Activated naive CD8-positive, alpha-beta T cell treated with anti-CD3 and anti-CD28 coated beads for 36 hours (primary cell): ENCODE measurements around the gene TBL2. TPM values are rescaled to one million over a fixed set of nuclear protein-coding genes. Genes with fewer than 3 reads are reported as not detected.
"Not testable (repeated sequence)": the region's sequence is repeated elsewhere in the genome, so short reads cannot be mapped to it uniquely, and the experiment has no call there.

ENCODE experiments used
- DNase-seq: peaks from one replicate; pipeline ENCODE4 v3.0.0; 2021
- H3K27ac Mint-ChIP-seq: one replicate; pipeline ENCODE4 v1.8.0; 2022; ENCODE audit warnings: mild to moderate bottlenecking, moderate library complexity, mixed read lengths
- H3K27me3 Mint-ChIP-seq: one replicate; pipeline ENCODE4 v1.8.0; 2022; ENCODE audit warnings: mild to moderate bottlenecking, mixed read lengths
- H3K36me3 Mint-ChIP-seq: one replicate; pipeline ENCODE4 v1.8.0; 2021; ENCODE audit warnings: mild to moderate bottlenecking, mixed read lengths
- H3K4me1 Mint-ChIP-seq: one replicate; pipeline ENCODE4 v1.8.0; 2021; ENCODE audit warnings: mixed read lengths
- H3K4me3 Mint-ChIP-seq: one replicate; pipeline ENCODE4 v1.8.0; 2022; ENCODE audit warnings: mild to moderate bottlenecking, moderate library complexity, mixed read lengths
- H3K9me3 Mint-ChIP-seq: one replicate; pipeline ENCODE4 v1.8.0; 2022; ENCODE audit warnings: mixed read lengths
- total RNA-seq, 2 experiments: library from RNA; stranded (reverse); gene quantifications; one replicate each; pipeline ENCODE4 v1.2.3, GENCODE V29; 2021

The TBL2 gene
- total RNA-seq, 2 experiments from 2014 or later = 30.4 to 32.2 TPM

DNA sequence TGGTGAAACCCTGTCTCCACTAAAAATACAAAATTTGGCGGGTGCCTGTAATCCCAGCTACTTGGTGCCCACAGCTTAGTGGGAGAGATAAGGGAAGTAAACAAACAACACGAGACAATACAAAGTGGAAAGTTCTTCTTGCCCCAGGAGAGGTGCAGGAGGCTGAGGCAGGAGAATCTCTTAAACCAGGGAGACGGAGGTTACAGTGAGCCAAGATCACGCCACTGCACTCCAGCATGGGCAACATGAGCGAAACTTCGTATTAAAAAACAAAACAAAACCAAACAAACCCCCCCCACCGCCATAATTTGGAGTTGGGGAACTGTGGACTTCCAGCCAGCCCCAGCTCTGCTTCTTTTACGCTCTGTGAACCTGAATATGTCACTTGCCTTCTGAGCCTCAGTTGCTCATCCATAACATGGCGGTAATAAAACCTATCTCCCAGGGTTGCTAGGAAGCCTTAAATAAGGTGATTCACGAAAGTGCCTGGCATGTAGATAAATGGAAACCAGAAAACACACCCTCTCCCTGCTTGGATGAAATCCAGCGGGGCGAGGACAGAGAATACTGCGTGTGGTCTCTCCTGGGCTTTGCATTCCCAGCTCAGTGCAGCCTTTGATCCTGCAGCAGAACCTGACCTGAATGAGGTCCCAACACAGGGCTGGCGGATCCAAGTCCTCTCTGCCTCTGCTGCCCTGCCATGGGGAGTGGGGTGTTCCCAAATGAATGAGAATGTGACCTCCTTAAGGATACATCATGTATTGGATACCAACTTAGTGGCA is 35.8 kb upstream of the TBL2 start:
- H3K27me3 Mint-ChIP-seq = peaks cover 43% of the 10 kb centered on the region
- no peaks in the 10 kb centered on the region for H3K36me3 Mint-ChIP-seq
- no peak for DNase-seq
- H3K9me3 Mint-ChIP-seq = no peaks in the 10 kb centered on the region
- no peaks in the 10 kb centered on the region for H3K4me1 Mint-ChIP-seq
- no peak overlapping the region for H3K27ac Mint-ChIP-seq
- H3K4me3 Mint-ChIP-seq = no peak overlapping the region

- DNase-seq = no peak
- H3K27ac Mint-ChIP-seq = no peak overlapping the region
- H3K27me3 Mint-ChIP-seq = peaks cover 44% of the 10 kb centered on the region
- no peaks in the 10 kb centered on the region for H3K4me1 Mint-ChIP-seq
- H3K4me3 Mint-ChIP-seq = no peak overlapping the region
- H3K36me3 Mint-ChIP-seq = no peaks in the 10 kb centered on the region
- H3K9me3 Mint-ChIP-seq = no peaks in the 10 kb centered on the region
Measured at GRCh38 chr7:73612598-73613269, 34.4 kb upstream of the TBL2 start.

DNA sequence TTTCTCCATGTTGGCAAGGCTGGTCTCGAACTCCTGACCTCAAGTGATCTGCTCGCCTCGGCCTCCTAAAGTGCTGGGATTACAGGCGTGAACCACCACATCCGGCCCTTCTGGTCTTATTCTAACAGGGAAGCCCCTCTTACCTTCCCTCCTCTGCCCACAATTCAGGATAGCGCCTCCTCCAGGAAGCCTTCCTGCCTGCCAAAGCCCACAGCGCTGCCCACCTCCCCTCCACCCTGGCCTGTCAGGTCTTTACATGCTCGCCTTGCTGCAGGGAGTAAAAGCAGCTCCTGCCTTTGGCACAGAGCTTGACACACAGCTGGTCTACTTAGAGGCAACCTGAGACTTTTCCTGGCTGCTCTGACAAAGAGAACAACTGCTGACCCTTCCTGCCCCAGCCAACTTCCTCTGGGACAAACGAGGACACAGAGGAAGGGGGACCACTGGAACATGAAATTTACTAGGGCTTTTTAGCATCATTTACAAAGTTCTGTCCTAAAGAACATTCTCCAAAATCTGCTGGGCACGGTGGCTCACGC is 32.7 kb upstream of the TBL2 start:
- no peak overlapping the region for H3K27ac Mint-ChIP-seq
- no peak for DNase-seq
- H3K36me3 Mint-ChIP-seq = no peaks in the 10 kb centered on the region
- H3K9me3 Mint-ChIP-seq = no peaks in the 10 kb centered on the region
- no peak overlapping the region for H3K4me3 Mint-ChIP-seq
- no peaks in the 10 kb centered on the region for H3K4me1 Mint-ChIP-seq
- peaks cover 53% of the 10 kb centered on the region for H3K27me3 Mint-ChIP-seq

DNA sequence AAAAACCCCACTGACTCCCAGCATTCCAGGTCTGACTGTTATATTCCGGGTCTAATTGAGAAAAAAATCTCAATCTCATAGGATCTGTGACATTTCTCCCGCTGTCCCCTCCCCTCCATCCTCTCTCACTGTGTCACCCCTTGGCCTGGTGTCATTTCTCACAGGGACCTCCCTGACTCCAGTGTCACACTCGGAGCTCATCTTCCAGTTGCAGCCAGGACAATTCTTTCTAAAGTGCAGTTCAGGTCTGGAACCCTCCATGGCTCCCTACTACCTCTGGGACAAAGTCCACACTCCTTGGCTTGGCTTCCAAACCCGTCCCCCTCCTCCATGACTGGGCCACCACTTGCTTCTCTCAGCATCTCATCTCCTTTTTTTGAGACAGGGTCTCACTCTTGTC is 31.7 kb upstream of the TBL2 start:
- Mint-ChIP-seq H3K9me3 (no peaks in the 10 kb centered on the region), H3K27me3 (peaks cover 53% of the 10 kb centered on the region), H3K27ac (no peak overlapping the region), H3K4me3 (no peak overlapping the region), H3K4me1 (no peaks in the 10 kb centered on the region), H3K36me3 (no peaks in the 10 kb centered on the region)
- DNase-seq = no peak

- H3K4me3 Mint-ChIP-seq, H3K9me3 Mint-ChIP-seq, DNase-seq, H3K27ac Mint-ChIP-seq, H3K4me1 Mint-ChIP-seq, H3K36me3 Mint-ChIP-seq: not testable (repeated sequence)
- H3K27me3 Mint-ChIP-seq = peaks cover 40% of the 10 kb centered on the region
Measured at GRCh38 chr7:73607692-73607983, 29.3 kb upstream of the TBL2 start.

DNA sequence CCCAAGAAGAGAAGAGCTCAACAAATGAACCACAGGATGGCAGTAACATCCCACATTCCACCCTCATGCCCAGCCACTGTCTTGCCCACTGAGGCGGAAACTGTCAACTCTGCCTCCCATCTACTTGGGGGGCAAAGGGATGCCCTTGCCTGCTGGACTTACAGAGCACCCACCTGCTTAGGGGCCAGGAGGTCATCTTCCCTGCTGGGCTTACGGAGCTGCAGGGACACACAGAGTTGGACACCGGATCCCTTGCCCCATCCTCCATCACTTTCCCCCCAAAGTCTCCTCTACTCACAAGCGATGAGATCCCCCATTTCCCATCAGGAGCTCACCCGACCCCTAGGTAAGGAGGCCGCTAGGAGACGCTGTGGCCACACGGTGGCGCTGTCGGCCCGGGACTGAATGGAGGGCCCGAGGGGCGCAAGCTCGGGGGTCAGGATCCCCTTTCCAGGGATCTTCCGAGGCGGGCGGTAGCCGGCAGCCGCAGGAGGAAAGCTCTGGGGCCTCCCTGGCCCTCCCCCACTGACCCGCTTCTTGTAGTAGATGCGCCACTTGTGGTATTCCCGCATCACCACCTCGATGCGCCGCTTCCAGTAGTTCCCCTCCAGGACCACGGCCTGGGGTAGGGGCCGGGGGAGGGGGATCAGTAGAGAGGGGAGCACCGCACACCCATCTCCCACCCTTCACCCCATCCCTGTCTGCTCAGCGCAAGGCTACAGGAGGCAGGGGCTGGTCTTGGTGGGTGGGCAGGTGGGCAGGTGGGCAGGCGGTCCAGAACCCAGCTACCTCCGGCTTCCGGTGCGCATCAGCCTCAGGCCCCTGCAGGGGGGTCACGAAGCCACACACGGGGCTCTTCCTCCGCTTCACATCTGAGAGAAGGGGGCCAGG is 28.7 kb upstream of the TBL2 start:
- no peaks in the 10 kb centered on the region for H3K4me1 Mint-ChIP-seq
- H3K4me3 Mint-ChIP-seq = no peak overlapping the region
- no peak overlapping the region for H3K27ac Mint-ChIP-seq
- H3K9me3 Mint-ChIP-seq = no peaks in the 10 kb centered on the region
- no peaks in the 10 kb centered on the region for H3K36me3 Mint-ChIP-seq
- H3K27me3 Mint-ChIP-seq = peaks cover 39% of the 10 kb centered on the region
- peak; percentile 70 for DNase-seq

DNA sequence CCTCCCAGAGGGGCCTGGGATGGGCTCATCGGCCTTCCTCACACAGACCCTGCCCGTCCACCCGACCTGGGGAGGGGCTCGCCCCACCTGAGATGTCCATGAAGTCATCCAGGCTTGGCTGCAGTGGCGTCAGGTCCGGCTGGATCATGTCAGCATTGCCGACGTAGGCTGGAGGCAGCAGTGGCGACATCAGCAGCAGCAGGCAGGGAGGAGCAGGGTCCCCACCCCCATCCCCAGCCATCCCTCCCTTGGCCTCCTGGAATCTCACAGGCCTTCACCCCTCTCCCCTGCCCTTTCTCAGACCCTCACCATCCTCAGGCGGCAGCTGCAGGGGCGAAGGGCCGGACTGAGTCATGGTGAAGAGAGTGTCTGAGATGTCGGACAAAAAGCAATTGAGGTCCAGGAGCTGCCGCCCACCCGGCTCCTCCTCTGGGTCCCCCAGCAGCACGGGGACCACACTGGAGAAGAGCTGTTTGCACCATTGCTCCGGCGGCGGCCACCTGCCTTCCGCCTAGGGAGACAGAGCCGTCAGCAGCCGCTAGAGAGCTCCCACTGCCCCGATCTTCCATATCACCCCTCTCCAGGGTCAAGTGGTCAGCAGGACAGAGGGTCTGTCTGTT is 27.3 kb upstream of the TBL2 start:
- Mint-ChIP-seq H3K27ac (no peak overlapping the region), H3K9me3 (no peaks in the 10 kb centered on the region), H3K4me1 (no peaks in the 10 kb centered on the region), H3K36me3 (no peaks in the 10 kb centered on the region), H3K27me3 (peaks cover 26% of the 10 kb centered on the region), H3K4me3 (no peak overlapping the region)
- no peak for DNase-seq

GRCh38 chr7:73602721-73603651 is 24.6 kb upstream of the TBL2 start:
- Mint-ChIP-seq H3K27ac (no peak overlapping the region), H3K4me3 (no peak overlapping the region), H3K4me1 (no peaks in the 10 kb centered on the region), H3K9me3 (no peaks in the 10 kb centered on the region), H3K36me3 (no peaks in the 10 kb centered on the region), H3K27me3 (peaks cover 16% of the 10 kb centered on the region)
- no peak for DNase-seq

- no peak for DNase-seq
- peaks cover 8% of the 10 kb centered on the region for H3K27me3 Mint-ChIP-seq
- no peaks in the 10 kb centered on the region for H3K36me3 Mint-ChIP-seq
- H3K4me1 Mint-ChIP-seq = no peaks in the 10 kb centered on the region
- no peak overlapping the region for H3K4me3 Mint-ChIP-seq
- no peak overlapping the region for H3K27ac Mint-ChIP-seq
- H3K9me3 Mint-ChIP-seq = no peaks in the 10 kb centered on the region
Measured at GRCh38 chr7:73599916-73600315, 21.5 kb upstream of the TBL2 start.

- Mint-ChIP-seq H3K36me3 (no peaks in the 10 kb centered on the region), H3K9me3 (no peaks in the 10 kb centered on the region), H3K4me3 (no peak overlapping the region), H3K27ac (no peak overlapping the region), H3K4me1 (no peaks in the 10 kb centered on the region), H3K27me3 (peaks cover 8% of the 10 kb centered on the region)
- no peak for DNase-seq
Measured at GRCh38 chr7:73599151-73599882, 20.9 kb upstream of the TBL2 start.

DNA sequence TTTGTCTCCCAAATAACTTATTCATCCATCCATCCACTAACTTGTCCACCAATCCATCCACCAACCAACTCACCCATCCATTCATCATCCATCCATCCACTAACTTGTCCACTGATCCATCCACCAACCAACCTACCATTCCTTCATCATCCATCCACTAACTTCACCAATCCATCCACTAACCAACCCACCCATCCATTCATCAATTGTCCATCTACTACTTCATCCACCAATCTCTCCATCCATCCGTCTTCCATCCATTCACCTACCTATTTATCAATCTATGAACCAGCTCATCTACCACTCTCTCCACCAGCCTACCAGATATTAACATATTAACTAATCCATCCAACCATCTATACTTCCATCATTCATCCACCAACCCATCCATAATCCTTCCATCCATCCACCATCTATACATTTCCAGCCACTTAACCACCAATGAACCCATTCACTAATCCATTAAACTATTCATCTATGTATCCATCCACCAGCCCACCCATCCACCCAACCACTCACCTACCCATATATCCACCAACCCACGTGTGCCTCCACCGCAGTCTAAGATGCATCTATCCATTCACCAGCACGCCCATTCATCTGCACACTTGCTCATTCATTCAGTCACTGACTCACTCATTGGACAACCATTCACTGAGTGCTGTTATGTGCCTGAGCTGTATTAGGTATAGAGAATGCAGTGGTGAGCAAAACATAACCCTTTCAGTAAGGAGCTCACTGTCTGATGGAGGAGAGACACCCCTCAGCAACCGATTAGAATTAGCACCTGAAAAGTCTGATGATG is 19.8 kb upstream of the TBL2 start:
- H3K27me3 Mint-ChIP-seq = peaks cover 8% of the 10 kb centered on the region
- H3K4me3 Mint-ChIP-seq = no peak overlapping the region
- no peak for DNase-seq
- no peaks in the 10 kb centered on the region for H3K9me3 Mint-ChIP-seq
- H3K4me1 Mint-ChIP-seq = no peaks in the 10 kb centered on the region
- no peak overlapping the region for H3K27ac Mint-ChIP-seq
- no peaks in the 10 kb centered on the region for H3K36me3 Mint-ChIP-seq

DNA sequence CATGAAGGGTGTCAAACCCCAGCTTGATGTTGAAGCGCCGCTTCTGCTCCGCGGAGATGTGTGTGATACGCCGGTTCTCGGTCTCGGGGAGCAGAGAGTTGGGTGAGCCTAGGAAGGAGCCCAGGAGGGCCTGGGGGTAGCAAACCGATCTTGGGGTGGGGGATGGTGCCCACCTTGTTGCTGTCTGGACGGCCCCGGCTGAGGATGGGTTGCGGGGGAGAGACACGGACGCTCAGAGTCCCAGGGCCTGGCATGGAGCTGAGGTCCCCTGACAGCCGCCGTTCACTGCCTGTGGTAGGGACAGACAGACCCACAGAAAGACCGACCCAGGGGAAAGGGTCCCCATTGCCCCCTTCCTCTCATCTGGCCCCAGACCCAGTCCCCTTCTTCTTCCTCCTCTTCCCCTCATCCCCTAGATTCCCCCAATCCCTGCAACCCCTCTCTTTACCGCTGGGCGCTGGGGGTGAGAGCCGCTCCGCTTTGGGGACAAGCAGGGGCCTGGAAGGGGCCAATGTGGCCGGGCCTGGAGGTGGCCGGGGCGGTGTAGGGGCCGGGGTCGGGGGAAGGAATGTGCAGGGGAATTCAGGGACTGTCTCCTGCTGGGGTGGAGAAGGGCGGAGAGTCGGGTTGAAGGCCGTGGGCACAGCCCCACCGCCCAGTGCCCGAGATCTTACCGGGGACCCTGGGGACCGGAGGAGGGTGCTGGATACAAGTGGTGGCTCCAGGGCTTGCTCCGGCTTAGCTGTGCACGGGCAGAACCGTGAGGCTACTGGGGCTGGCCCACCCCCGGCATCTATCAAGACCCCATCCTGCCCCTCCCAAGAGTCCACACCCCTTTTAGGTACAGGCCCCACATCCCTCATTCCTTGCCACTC is 18.0 kb upstream of the TBL2 start:
- DNase-seq = no peak
- Mint-ChIP-seq H3K27me3 (peaks cover 6% of the 10 kb centered on the region), H3K27ac (no peak overlapping the region), H3K36me3 (no peaks in the 10 kb centered on the region), H3K4me3 (no peak overlapping the region), H3K4me1 (no peaks in the 10 kb centered on the region), H3K9me3 (no peaks in the 10 kb centered on the region)
